Peyer's patch (tissue), 4 donors: ENCODE measurements around the gene RASL12. TPM values are rescaled to one million over a fixed set of nuclear protein-coding genes. Genes with fewer than 3 reads are reported as not detected.
"Not testable (repeated sequence)": the region's sequence is repeated elsewhere in the genome, so short reads cannot be mapped to it uniquely, and the experiment has no call there.

Source experiments
- DNase-seq, 3 donors: peaks; one replicate each; pipeline ENCODE4 v3.0.0-alpha.2; 2017 to 2019
- H3K27ac ChIP-seq, 4 donors: fragments of 200-600 bp; sonication (generic); one replicate each; pipeline ENCODE4 v1.5.1; 2016 to 2019
- H3K27me3 ChIP-seq, 2 donors: fragments of 200-600 bp; sonication (generic); one replicate each; pipeline ENCODE4 v1.5.1; 2019
- H3K36me3 ChIP-seq, 3 donors: fragments of 200-600 bp; sonication (generic); one replicate each; pipeline ENCODE4 v1.5.1; 2016 to 2019
- H3K4me1 ChIP-seq, 4 donors: fragments of 200-600 bp; sonication (generic); one replicate each; pipeline ENCODE4 v1.5.1; 2016 to 2019
- H3K4me3 ChIP-seq, 4 donors: fragments of 200-600 bp; sonication (generic); 1 replicate in 3 of 4; 2 replicates in 1 of 4; pipeline ENCODE4 v1.5.1; 2016 to 2019; ENCODE audit warnings: mild to moderate bottlenecking in 1 of 4
- H3K9me3 ChIP-seq, 4 donors: fragments of 200-600 bp; sonication (generic); one replicate each; pipeline ENCODE4 v1.5.1; 2016 to 2019; ENCODE audit warnings: mild to moderate bottlenecking in 1 of 4
- POLR2A ChIP-seq, 2 donors: fragments of 450-650 bp; IDR thresholded peaks; one replicate each; pipeline ENCODE4 v1.5.1; 2017; ENCODE audit warnings: antibody characterized with exemption in 2 of 2, mild to moderate bottlenecking in 2 of 2, moderate library complexity in 2 of 2
- total RNA-seq, 4 donors: library from RNA; depleted of rRNA; stranded (reverse); fragments of >200 nt; gene quantifications; one replicate each; pipeline ENCODE4 v1.1.0, GENCODE V29; 2016
- TF ChIP-seq, protein P1 (sequence below), 6 experiments: fragments of 450-650 bp in 4 of 6; fragments of 200-600 bp in 2 of 6; sonication (generic) in 1 of 6; IDR thresholded peaks; one replicate each; pipeline ENCODE4 v1.5.1; 2017 to 2019; ENCODE audit warnings: antibody characterized with exemption in 6 of 6, mild to moderate bottlenecking in 3 of 6, moderate library complexity in 1 of 6

Gene RASL12
- total RNA-seq, 4 donors from 2014 or later: 5.1 to 23.1 (median 8.5) TPM

GRCh38 chr15:65026756-65027155, 41.0 kb downstream of the RASL12 start:
- no peaks in the 10 kb centered on the region for H3K9me3 ChIP-seq
- H3K36me3 ChIP-seq: peaks cover 0 to 48% (median 0%) of the 10 kb centered on the region in 3 donors
- DNase-seq: no peak
- H3K27ac ChIP-seq: no peak overlapping the region
- no peaks in the 10 kb centered on the region for H3K27me3 ChIP-seq
- TF ChIP-seq, protein P1, sequence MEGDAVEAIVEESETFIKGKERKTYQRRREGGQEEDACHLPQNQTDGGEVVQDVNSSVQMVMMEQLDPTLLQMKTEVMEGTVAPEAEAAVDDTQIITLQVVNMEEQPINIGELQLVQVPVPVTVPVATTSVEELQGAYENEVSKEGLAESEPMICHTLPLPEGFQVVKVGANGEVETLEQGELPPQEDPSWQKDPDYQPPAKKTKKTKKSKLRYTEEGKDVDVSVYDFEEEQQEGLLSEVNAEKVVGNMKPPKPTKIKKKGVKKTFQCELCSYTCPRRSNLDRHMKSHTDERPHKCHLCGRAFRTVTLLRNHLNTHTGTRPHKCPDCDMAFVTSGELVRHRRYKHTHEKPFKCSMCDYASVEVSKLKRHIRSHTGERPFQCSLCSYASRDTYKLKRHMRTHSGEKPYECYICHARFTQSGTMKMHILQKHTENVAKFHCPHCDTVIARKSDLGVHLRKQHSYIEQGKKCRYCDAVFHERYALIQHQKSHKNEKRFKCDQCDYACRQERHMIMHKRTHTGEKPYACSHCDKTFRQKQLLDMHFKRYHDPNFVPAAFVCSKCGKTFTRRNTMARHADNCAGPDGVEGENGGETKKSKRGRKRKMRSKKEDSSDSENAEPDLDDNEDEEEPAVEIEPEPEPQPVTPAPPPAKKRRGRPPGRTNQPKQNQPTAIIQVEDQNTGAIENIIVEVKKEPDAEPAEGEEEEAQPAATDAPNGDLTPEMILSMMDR (IDR thresholded peaks at IDR 0.05): no peak
- TF ChIP-seq POLR2A (IDR thresholded peaks at IDR 0.05): no peak
- no peak overlapping the region for H3K4me3 ChIP-seq
- peaks cover 0 to 10% (median 5%) of the 10 kb centered on the region in 4 donors for H3K4me1 ChIP-seq

DNA sequence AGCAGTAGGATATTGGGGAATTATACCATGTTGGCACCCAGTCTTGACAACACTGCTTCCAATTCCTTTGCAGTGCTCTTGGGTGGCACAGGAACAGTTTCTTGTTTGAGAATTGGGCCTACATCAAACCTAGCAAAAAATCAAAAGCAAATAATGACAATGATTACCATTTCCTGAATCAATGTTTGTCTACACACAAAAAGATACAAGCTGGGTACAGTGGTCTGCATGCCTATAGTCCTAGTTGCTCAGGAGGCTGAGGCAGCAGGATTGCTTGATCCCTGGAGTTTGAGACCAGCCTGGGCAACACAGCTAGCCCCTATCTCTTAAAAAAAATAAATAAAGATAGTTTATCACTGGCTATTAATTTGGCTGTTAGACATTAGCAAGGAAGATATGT, 46.3 kb downstream of the RASL12 start:
- Histone ChIP-seq H3K27me3 (no peaks in the 10 kb centered on the region), H3K4me1 (no peaks in the 10 kb centered on the region), H3K36me3 (peaks cover 0 to 90% (median 0%) of the 10 kb centered on the region in 3 donors), H3K27ac (no peak overlapping the region), H3K4me3 (no peak overlapping the region), H3K9me3 (no peaks in the 10 kb centered on the region)
- TF ChIP-seq, protein P1 (IDR thresholded peaks at IDR 0.05): no peak
- no peak for TF ChIP-seq POLR2A (IDR thresholded peaks at IDR 0.05)
- DNase-seq: no peak

DNA sequence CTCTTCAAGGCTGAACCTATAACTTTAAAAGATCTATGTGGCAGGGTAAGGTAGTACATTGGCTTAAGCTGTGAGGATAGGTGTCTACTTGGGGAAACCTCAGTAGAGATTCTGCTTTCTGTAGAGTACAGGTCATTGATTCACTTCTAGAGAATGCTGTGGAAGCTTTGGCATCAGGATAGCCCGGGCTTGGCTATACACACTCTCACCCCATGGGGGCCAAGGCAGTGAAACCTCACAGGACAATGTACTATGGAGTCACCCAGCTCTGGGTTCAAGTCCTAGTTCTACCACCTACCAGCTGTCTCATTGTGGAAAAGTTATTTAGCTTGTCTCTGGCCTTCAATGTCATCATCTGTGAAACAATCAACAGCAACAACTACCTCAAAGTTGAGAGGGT, 47.4 kb downstream of the RASL12 start:
- Histone ChIP-seq H3K27me3 (no peaks in the 10 kb centered on the region), H3K4me1 (no peaks in the 10 kb centered on the region), H3K27ac (no peak overlapping the region), H3K4me3 (no peak overlapping the region), H3K36me3 (peaks cover 0 to 90% (median 0%) of the 10 kb centered on the region in 3 donors), H3K9me3 (no peaks in the 10 kb centered on the region)
- DNase-seq: no peak
- TF ChIP-seq, protein P1 (IDR thresholded peaks at IDR 0.05): no peak
- TF ChIP-seq POLR2A (IDR thresholded peaks at IDR 0.05): no peak

GRCh38 chr15:65011198-65011597, 56.6 kb downstream of the RASL12 start:
- peaks cover 0 to 50% (median 0%) of the 10 kb centered on the region in 3 donors for H3K36me3 ChIP-seq
- DNase-seq, H3K27me3 ChIP-seq: not testable (repeated sequence)

GRCh38 chr15:65008983-65009382, 58.8 kb downstream of the RASL12 start:
- Histone ChIP-seq H3K27ac (no peak overlapping the region), H3K27me3 (no peaks in the 10 kb centered on the region), H3K36me3 (peaks cover 0 to 34% (median 0%) of the 10 kb centered on the region in 3 donors), H3K9me3 (no peaks in the 10 kb centered on the region), H3K4me1 (no peaks in the 10 kb centered on the region), H3K4me3 (no peak overlapping the region)
- TF ChIP-seq, protein P1 (IDR thresholded peaks at IDR 0.05): no peak
- no peak for TF ChIP-seq POLR2A (IDR thresholded peaks at IDR 0.05)
- no peak for DNase-seq

More at GRCh38 chr15:65011198-65011597, 56.6 kb downstream of the RASL12 start:
- H3K9me3 ChIP-seq, H3K4me1 ChIP-seq, H3K27ac ChIP-seq, H3K4me3 ChIP-seq: not testable (repeated sequence)

GRCh38 chr15:65006876-65007275, 60.9 kb downstream of the RASL12 start:
- H3K36me3 ChIP-seq: peaks cover 0 to 23% (median 0%) of the 10 kb centered on the region in 3 donors
- no peak overlapping the region for H3K4me3 ChIP-seq
- no peak for TF ChIP-seq POLR2A (IDR thresholded peaks at IDR 0.05)
- no peaks in the 10 kb centered on the region for H3K9me3 ChIP-seq
- DNase-seq: no peak
- H3K27me3 ChIP-seq: no peaks in the 10 kb centered on the region
- H3K27ac ChIP-seq: no peak overlapping the region
- H3K4me1 ChIP-seq: no peaks in the 10 kb centered on the region

GRCh38 chr15:65004993-65005392, 62.8 kb downstream of the RASL12 start:
- H3K27me3 ChIP-seq: no peaks in the 10 kb centered on the region
- no peak for TF ChIP-seq POLR2A (IDR thresholded peaks at IDR 0.05)
- TF ChIP-seq, protein P1 (IDR thresholded peaks at IDR 0.05): no peak
- no peak overlapping the region for H3K27ac ChIP-seq
- H3K9me3 ChIP-seq: no peaks in the 10 kb centered on the region
- H3K4me3 ChIP-seq: no peak overlapping the region
- H3K36me3 ChIP-seq: peaks cover 0 to 14% (median 0%) of the 10 kb centered on the region in 3 donors
- no peaks in the 10 kb centered on the region for H3K4me1 ChIP-seq
- no peak for DNase-seq
